NT2/D1 (cell line): ENCODE measurements around the gene PLEKHM1.

ENCODE experiments used
- DNase-seq: peaks from one replicate; pipeline ENCODE4 v3.0.0-alpha.2; 2011; ENCODE audit warnings: low read depth, low spot score
- H3K27me3 ChIP-seq: 2 replicates; pipeline ENCODE4 v1.6.0; 2011; ENCODE audit warnings: mild to moderate bottlenecking; ENCODE audit not compliant: insufficient read length, insufficient read depth
- H3K36me3 ChIP-seq: 2 replicates; pipeline ENCODE4 v1.6.1; 2011; ENCODE audit warnings: mild to moderate bottlenecking, low read length, mixed read lengths; ENCODE audit not compliant: insufficient read depth, insufficient read length
- H3K4me1 ChIP-seq: 2 replicates; pipeline ENCODE4 v1.5.1; 2011; ENCODE audit not compliant: insufficient read depth, insufficient read length
- H3K4me3 ChIP-seq: 2 replicates; pipeline ENCODE4 v1.5.1; 2011; ENCODE audit warnings: low read depth; ENCODE audit not compliant: insufficient read length
- H3K9ac ChIP-seq: 2 replicates; pipeline ENCODE4 v1.6.0; 2011; ENCODE audit warnings: low read depth; ENCODE audit not compliant: insufficient read length
- H3K9me3 ChIP-seq: 2 replicates; pipeline ENCODE4 v1.5.1; 2011; ENCODE audit warnings: mild to moderate bottlenecking, low read length; ENCODE audit not compliant: insufficient read depth
- SUZ12 ChIP-seq: IDR thresholded peaks from 2 replicates; pipeline ENCODE4 v1.6.1; 2011; ENCODE audit not compliant: insufficient read length, insufficient read depth; ENCODE audit errors: extremely low read depth
- YY1 ChIP-seq: IDR thresholded peaks from 2 replicates; pipeline ENCODE4 v1.6.1; 2011; ENCODE audit not compliant: insufficient read length, insufficient read depth
- ZNF274 ChIP-seq: IDR thresholded peaks from 2 replicates; pipeline ENCODE4 v1.6.1; 2011; ENCODE audit warnings: mild to moderate bottlenecking, low read depth, low read length

PLEKHM1 gene

GRCh38 chr17:45393411-45393810 is 97.1 kb downstream of the PLEKHM1 start:
- no peak overlapping the region for H3K9ac ChIP-seq
- DNase-seq, result no peak
- no peaks in the 10 kb centered on the region; the same call in 1 of the 2 replicates for H3K9me3 ChIP-seq
- peaks cover 13% of the 10 kb centered on the region for H3K4me1 ChIP-seq
- H3K27me3 ChIP-seq, result no peaks in the 10 kb centered on the region
- peaks cover 17% of the 10 kb centered on the region for H3K36me3 ChIP-seq
- no peak for TF ChIP-seq ZNF274
- TF ChIP-seq SUZ12, result no peak
- no peak for TF ChIP-seq YY1
- H3K4me3 ChIP-seq, result no peak overlapping the region

- Histone ChIP-seq H3K9me3 (no peaks in the 10 kb centered on the region; the same call in 1 of the 2 replicates), H3K27me3 (no peaks in the 10 kb centered on the region), H3K9ac (no peak overlapping the region), H3K36me3 (peaks cover 13% of the 10 kb centered on the region), H3K4me1 (peaks cover 10% of the 10 kb centered on the region), H3K4me3 (no peak overlapping the region)
- no peak for DNase-seq
- no peak for TF ChIP-seq ZNF274
- TF ChIP-seq SUZ12, result no peak
- TF ChIP-seq YY1, result no peak
These were observed 98.6 kb downstream of the PLEKHM1 start for GRCh38 chr17:45391918-45392317.

- peaks cover 10% of the 10 kb centered on the region for H3K4me1 ChIP-seq
- H3K9ac ChIP-seq, result no peak overlapping the region
- DNase-seq, result no peak
- H3K36me3 ChIP-seq, result peaks cover 7% of the 10 kb centered on the region
- no peak overlapping the region for H3K4me3 ChIP-seq
- TF ChIP-seq ZNF274 (no peak), YY1 (no peak), SUZ12 (no peak)
- no peaks in the 10 kb centered on the region for H3K27me3 ChIP-seq
- H3K9me3 ChIP-seq, result no peaks in the 10 kb centered on the region
These were observed 99.2 kb downstream of the PLEKHM1 start for GRCh38 chr17:45391291-45391690.

GRCh38 chr17:45389354-45389753 is 101.2 kb downstream of the PLEKHM1 start:
- Histone ChIP-seq H3K9ac (no peak overlapping the region), H3K27me3 (no peaks in the 10 kb centered on the region), H3K36me3 (peaks cover 3% of the 10 kb centered on the region), H3K9me3 (no peaks in the 10 kb centered on the region), H3K4me3 (no peak overlapping the region), H3K4me1 (peaks cover 4% of the 10 kb centered on the region)
- no peak for DNase-seq
- TF ChIP-seq SUZ12 (no peak), YY1 (no peak)

GRCh38 chr17:45388604-45389325 is 101.8 kb downstream of the PLEKHM1 start:
- Histone ChIP-seq H3K4me3 (no peak overlapping the region), H3K4me1 (peaks cover 4% of the 10 kb centered on the region), H3K27me3 (no peaks in the 10 kb centered on the region), H3K36me3 (no peaks in the 10 kb centered on the region), H3K9me3 (no peaks in the 10 kb centered on the region), H3K9ac (no peak overlapping the region)
- DNase-seq, result no peak
- no peak for TF ChIP-seq SUZ12
- no peak for TF ChIP-seq ZNF274

GRCh38 chr17:45387739-45388138 is 102.8 kb downstream of the PLEKHM1 start:
- TF ChIP-seq ZNF274 (no peak), SUZ12 (no peak), YY1 (no peak)
- Histone ChIP-seq H3K27me3 (no peaks in the 10 kb centered on the region), H3K9me3 (no peaks in the 10 kb centered on the region), H3K36me3 (no peaks in the 10 kb centered on the region), H3K4me1 (peaks cover 4% of the 10 kb centered on the region), H3K4me3 (no peak overlapping the region), H3K9ac (no peak overlapping the region)
- DNase-seq, result no peak

GRCh38 chr17:45386178-45386577 is 104.3 kb downstream of the PLEKHM1 start:
- no peaks in the 10 kb centered on the region for H3K27me3 ChIP-seq
- H3K36me3 ChIP-seq, result no peaks in the 10 kb centered on the region
- TF ChIP-seq YY1, result no peak
- no peak for TF ChIP-seq ZNF274
- no peak for TF ChIP-seq SUZ12
- H3K4me1 ChIP-seq, result peaks cover 4% of the 10 kb centered on the region
- no peak overlapping the region for H3K9ac ChIP-seq
- H3K9me3 ChIP-seq, result no peaks in the 10 kb centered on the region
- no peak for DNase-seq
- H3K4me3 ChIP-seq, result no peak overlapping the region
